ENCODE results near the gene IRF1.

IRF1 gene

DNA sequence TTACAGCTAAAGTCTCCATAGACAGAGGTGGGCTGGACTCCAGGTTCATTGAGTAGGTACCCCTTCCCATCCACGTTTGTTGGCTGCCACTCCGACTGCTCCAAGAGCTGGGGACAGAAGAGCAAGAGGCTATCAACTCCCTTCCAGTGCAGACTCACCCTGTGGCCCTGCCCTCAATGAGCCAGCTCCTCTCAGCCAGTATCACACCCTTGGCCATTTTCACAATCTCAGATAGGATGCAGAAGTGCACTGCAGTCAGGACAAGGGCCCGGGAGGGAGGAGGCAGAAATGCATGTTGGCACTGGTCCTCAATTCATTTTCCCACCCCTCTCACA is 6.2 kb downstream of the IRF1 start:
- H3K9me3 Mint-ChIP-seq = no peaks in the 10 kb centered on the region
- H3K36me3 Mint-ChIP-seq = peaks cover 48% of the 10 kb centered on the region
- H3K4me3 Mint-ChIP-seq = peak overlapping the region; percentile 94
- H3K4me1 Mint-ChIP-seq = peaks cover 63% of the 10 kb centered on the region
- H3K27ac Mint-ChIP-seq = peak overlapping the region; percentile 97
- no peaks in the 10 kb centered on the region for H3K27me3 Mint-ChIP-seq

DNA sequence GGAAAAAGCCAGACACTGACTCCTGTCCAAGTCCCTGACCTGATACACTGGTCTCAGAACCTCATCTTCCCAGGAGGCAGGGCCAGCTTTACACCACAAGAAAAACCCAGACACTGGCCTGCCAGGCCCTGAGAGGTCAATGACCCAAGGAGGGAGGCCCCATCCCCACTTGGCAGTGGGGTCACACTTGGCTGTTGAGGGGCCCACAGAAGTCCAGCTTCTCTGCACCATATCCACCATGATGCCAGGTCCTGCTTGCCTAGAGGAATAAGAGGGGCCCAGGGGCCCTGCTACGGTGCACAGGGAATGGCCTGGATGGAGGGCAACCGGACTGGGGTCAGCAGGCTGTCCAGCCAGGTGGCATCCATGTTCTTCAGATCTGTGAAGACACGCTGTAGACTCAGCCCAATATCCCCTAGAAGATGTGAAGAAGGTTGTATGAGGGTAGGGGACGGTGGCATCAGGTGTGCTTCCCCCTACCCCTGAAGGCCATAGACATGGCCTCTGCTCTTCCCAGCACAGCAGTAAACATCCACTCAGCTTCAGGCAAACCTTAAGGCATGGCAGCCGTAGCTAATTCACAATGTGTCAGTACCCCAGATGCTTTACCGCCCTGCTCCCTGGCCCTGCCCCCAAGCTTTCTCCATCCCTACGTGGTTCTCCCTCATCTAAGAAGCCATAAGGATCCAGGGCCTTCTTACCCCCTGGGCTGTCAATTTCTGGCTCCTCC is 6.7 kb downstream of the IRF1 start:
- Mint-ChIP-seq H3K36me3 (peaks cover 43% of the 10 kb centered on the region), H3K4me1 (peaks cover 68% of the 10 kb centered on the region), H3K27me3 (no peaks in the 10 kb centered on the region), H3K27ac (peak overlapping the region; percentile 97), H3K4me3 (peak overlapping the region; percentile 94), H3K9me3 (no peaks in the 10 kb centered on the region)

DNA sequence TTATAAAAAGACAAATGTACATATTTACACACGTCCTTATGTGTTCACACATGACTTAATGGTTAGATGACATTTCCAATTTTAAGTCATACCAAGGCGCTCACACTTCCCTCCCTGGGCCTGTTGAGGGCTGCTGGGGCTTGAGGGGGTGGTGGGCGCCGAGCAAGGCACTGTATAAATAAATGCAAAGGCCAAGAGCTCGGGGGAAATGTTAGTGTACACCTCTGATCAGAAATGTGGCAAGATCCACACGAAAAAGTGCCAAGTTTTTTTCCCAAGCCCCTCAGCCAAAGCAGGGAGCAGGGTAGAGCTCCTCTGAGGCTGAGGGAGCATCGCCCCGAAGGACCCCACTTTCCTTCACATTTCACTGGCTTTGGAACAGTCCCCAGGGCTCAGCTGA is 7.5 kb downstream of the IRF1 start:
- Mint-ChIP-seq H3K27ac (peak overlapping the region; percentile 55), H3K4me1 (peaks cover 75% of the 10 kb centered on the region), H3K9me3 (no peaks in the 10 kb centered on the region), H3K36me3 (peaks cover 37% of the 10 kb centered on the region), H3K4me3 (peak overlapping the region; percentile 42), H3K27me3 (no peaks in the 10 kb centered on the region)

DNA sequence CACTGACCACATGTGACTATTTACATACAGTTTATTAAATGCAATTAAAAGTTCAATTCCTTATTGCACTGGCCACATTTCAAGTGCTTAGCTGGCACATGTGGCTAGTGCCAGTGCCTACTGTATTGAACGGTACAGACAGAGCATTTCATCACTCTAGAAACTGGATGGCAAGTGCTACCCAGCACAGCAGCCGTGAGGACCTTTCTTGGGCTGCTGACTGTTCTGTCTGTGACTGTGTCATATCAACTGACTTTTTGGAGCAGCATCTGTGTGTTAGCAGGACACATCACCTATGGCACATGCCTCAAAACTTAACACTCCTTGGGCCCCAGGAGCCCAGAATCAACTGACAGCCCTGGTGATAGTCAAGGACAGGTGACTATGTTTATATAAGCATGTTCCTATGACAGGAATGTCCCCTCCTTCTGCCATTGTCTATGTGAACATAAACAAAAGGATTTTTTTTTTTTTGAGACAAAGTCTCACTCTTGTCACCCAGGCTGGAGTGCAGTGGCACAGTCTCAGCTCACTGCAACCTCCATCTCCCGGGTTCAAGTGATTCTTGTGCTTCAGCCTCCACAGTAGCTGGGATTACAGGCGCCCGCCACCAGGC is 8.9 kb downstream of the IRF1 start:
- Mint-ChIP-seq H3K4me3 (no peak overlapping the region), H3K9me3 (no peaks in the 10 kb centered on the region), H3K36me3 (peaks cover 26% of the 10 kb centered on the region), H3K27me3 (no peaks in the 10 kb centered on the region), H3K27ac (peak overlapping the region; percentile 87), H3K4me1 (peaks cover 78% of the 10 kb centered on the region)

DNA sequence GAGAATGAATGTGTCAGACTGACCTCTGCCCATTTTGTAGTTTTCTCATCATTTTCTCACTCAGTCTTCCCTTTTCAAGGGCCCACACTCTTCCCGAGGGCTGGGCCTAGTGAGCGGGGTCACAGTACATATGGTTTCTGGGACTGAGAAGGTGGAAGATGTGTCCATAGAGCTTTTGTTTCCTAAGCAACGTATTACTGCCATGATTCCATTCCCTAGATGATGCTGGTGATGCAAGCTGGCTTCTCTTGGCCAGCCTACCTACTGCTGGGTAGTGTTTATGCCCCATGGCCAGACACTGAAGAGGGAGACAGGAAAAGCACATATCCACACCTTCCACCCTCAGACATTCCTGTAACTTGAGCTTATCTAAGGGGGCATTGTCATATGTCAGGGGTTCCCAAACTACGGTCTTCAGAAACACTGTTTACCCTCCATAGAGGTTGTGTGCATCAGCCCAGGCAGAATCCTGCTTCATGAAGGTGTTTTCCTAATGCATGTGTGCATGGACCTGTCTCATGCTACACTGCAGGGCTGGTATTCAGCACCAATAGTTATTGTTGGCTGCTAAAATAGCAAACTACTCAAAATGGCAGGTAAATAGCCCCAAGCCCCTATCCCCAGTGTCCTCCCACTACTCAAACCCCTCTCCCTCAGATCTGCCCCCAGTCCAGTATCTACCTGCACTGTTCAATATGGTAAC is 9.5 kb downstream of the IRF1 start:
- no peak overlapping the region for H3K4me3 Mint-ChIP-seq
- peak overlapping the region; percentile 87 for H3K27ac Mint-ChIP-seq
- H3K36me3 Mint-ChIP-seq = peaks cover 20% of the 10 kb centered on the region
- H3K4me1 Mint-ChIP-seq = peaks cover 75% of the 10 kb centered on the region
- H3K9me3 Mint-ChIP-seq = no peaks in the 10 kb centered on the region
- no peaks in the 10 kb centered on the region for H3K27me3 Mint-ChIP-seq

DNA sequence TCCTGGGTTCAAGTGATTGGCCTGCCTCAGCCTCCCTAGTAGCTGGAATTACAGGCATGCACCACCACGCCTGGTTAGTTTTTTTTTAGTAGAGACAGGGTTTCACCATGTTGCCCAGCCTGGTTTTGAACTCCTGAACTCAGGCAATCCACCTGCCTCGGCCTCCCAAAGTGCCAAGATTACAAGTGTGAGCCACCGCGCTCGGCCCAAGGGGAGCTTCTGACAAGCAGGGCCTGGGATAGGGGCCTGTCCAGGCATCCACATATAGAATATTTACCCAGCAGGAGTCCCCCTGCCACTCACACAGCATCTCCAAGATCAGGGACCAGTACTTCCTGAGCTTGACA is 10.1 kb downstream of the IRF1 start:
- H3K27ac Mint-ChIP-seq = peak overlapping the region; percentile 87
- no peaks in the 10 kb centered on the region for H3K27me3 Mint-ChIP-seq

DNA sequence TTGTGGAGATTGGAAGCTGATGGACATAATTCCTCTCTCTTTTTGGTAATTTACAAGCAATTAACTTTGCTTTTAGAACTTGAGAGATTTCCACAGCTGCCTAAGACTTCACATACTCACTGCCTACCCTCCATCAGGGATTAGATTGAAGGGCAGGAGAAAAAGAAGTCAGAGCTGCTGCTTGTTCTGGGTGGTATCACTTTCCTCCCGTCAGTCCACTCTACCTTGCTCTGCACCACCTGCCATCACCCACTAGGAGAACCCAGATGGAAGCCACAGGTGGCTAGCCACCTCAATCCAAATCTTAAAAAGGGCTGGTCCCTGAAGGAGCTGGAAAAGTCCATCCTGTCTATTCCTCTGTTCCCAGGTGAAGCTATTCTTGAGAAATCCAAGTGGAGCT is 10.5 kb downstream of the IRF1 start:
- H3K27ac Mint-ChIP-seq = peak overlapping the region; percentile 86
- H3K4me3 Mint-ChIP-seq = peak overlapping the region; percentile 44
- no peaks in the 10 kb centered on the region for H3K9me3 Mint-ChIP-seq
- no peaks in the 10 kb centered on the region for H3K27me3 Mint-ChIP-seq
- H3K36me3 Mint-ChIP-seq = peaks cover 12% of the 10 kb centered on the region
- H3K4me1 Mint-ChIP-seq = peaks cover 74% of the 10 kb centered on the region

More for the DNA sequence above, 10.1 kb downstream of the IRF1 start:
- peaks cover 74% of the 10 kb centered on the region for H3K4me1 Mint-ChIP-seq
- peaks cover 15% of the 10 kb centered on the region for H3K36me3 Mint-ChIP-seq
- H3K9me3 Mint-ChIP-seq = no peaks in the 10 kb centered on the region
- peak overlapping the region; percentile 44 for H3K4me3 Mint-ChIP-seq

DNA sequence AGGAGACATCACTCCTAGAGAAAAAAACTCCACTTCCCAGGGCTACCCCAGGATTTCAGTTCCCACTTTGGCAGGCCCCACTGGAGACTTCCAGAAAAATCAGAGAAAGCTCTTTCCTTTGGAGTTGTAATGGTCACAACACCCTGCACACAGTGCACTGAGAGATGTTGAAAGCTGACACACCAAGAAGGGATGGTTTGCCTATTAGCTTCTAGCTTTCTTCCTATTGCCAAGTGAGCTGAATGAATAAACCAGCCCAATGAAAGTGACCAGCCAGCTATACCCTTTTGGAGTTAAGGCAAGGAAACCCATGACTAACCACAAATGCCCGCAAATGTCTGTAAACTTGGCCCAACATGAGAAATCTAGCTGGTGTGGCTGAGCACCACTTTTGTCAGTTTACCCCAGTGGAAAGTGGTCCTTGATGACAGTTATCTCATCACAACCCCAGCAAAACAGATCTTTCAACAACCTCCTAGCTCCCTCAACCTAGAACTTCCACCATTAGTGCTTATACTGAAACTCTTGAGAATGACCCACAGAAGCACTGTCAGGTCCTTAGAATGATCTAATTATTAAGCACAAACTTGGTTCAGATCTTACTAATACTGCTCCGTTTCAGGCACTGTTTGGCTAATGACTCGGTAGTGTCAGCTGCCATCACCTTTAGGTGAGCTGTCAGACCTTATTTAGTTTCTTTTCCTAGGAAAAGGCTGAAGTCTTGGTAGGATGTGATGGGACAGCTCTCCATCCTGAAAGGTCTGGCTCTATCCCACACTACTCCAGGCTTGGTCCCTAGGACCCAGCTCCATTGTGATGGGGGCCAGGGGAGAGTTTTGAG is 11.2 kb downstream of the IRF1 start:
- Mint-ChIP-seq H3K27me3 (no peaks in the 10 kb centered on the region), H3K27ac (peak overlapping the region; percentile 86), H3K9me3 (no peaks in the 10 kb centered on the region), H3K4me1 (peaks cover 74% of the 10 kb centered on the region), H3K36me3 (peaks cover 9% of the 10 kb centered on the region), H3K4me3 (no peak overlapping the region)

DNA sequence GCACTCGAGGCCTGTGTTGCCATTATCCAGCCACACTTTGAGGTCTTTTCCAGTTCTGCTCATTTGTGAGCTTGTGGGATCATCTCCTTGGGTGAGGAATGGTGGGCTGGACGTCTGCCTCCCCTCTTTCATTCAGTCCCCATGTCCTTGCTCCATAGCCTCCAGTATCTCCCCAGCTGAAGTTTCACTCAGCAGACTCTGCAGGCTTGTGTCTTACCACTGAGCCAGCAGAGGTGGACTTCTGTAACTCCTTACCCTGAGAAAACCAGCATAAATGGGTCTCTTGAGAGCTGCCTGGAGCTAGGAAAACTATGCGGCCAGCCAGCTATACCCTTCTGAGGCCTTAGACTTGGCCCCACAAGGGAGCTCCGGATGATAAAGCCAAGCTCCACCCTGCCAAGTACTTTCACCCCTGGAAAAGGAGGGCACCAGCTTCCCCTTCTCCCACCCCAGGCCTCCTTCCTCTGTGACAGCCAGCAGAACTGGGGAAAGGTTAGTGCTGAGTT is 12.2 kb downstream of the IRF1 start:
- peaks cover 76% of the 10 kb centered on the region for H3K4me1 Mint-ChIP-seq
- peak overlapping the region; percentile 86 for H3K27ac Mint-ChIP-seq
- no peaks in the 10 kb centered on the region for H3K27me3 Mint-ChIP-seq
- H3K9me3 Mint-ChIP-seq = no peaks in the 10 kb centered on the region
- H3K4me3 Mint-ChIP-seq = no peak overlapping the region
- peaks cover 1% of the 10 kb centered on the region for H3K36me3 Mint-ChIP-seq

DNA sequence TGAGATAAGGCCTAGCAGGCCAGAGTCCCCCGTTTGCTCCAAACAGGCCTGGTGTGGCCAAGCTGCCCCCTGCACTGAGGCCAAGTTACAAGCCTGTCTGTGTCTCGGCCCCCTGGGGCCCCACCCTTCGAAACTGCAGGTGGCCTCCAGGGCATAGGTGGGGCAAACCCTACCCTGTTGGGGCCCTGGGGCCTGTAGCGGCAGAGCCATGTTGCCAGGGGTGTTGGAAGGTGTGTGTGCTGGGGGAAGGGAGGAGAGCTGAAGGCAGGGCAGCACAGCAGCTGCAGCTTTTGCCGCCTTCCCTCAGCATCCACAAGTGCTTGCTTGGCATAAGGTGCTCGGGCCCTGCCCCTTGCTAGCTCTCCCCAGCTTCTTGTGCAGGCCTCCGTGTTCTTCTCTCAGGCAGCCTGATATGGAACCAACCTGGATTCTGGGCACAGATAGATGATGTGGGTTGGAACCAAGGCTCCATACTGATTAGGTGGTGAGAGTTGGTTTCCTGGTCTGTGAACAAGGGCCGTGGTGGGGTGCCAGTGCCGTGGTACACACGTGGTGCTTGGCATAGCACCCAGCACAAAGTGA is 12.7 kb downstream of the IRF1 start:
- Mint-ChIP-seq H3K27ac (peak overlapping the region; percentile 86), H3K27me3 (no peaks in the 10 kb centered on the region), H3K4me1 (peaks cover 82% of the 10 kb centered on the region), H3K9me3 (no peaks in the 10 kb centered on the region), H3K36me3 (peaks cover 1% of the 10 kb centered on the region), H3K4me3 (no peak overlapping the region)

DNA sequence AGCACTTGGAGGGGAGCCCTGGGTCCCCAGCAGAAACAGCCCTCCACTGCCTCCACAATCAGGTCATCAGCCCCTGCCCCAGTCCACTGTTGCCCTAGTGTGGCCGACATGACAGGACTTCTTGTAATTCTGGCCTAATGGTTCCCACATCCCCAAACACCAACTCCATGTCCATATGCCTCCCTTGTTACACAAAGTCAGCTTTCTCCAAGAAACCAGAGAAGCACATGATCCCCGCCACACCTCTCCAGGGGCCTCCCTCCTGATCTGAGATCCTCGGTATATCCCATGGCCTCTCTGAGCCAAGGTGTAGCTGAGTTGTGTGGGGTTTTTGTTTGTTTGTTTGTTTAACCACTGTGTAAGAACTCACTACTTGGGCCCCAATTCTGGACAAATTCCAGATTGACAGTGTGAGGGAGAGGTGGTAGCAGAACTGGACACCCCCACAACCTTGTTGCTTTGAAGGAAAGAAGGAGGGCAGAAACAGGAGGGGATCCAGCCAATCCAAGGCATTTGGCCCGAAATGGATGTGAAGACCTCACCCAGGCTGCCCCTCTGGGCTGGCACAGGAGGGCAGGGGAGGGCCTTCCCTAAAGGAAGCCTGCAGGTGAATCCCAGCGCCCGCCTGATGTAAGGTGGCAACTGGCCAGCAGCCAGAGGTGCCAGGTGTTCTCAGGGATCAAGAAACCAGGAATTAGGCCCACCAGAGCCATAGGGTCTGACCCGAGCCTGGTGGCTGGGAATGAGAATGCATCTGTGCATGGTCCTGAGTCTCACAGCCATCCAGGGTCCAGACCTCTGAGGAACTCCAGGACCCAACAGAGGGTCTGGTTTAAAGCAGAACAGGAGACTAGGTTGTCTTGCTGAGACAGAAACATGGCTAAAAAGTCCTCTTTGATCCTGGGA is 13.4 kb downstream of the IRF1 start:
- Mint-ChIP-seq H3K36me3 (peaks cover 1% of the 10 kb centered on the region), H3K4me1 (peaks cover 82% of the 10 kb centered on the region), H3K4me3 (no peak overlapping the region), H3K27me3 (no peaks in the 10 kb centered on the region), H3K9me3 (no peaks in the 10 kb centered on the region), H3K27ac (peak overlapping the region; percentile 86)

DNA sequence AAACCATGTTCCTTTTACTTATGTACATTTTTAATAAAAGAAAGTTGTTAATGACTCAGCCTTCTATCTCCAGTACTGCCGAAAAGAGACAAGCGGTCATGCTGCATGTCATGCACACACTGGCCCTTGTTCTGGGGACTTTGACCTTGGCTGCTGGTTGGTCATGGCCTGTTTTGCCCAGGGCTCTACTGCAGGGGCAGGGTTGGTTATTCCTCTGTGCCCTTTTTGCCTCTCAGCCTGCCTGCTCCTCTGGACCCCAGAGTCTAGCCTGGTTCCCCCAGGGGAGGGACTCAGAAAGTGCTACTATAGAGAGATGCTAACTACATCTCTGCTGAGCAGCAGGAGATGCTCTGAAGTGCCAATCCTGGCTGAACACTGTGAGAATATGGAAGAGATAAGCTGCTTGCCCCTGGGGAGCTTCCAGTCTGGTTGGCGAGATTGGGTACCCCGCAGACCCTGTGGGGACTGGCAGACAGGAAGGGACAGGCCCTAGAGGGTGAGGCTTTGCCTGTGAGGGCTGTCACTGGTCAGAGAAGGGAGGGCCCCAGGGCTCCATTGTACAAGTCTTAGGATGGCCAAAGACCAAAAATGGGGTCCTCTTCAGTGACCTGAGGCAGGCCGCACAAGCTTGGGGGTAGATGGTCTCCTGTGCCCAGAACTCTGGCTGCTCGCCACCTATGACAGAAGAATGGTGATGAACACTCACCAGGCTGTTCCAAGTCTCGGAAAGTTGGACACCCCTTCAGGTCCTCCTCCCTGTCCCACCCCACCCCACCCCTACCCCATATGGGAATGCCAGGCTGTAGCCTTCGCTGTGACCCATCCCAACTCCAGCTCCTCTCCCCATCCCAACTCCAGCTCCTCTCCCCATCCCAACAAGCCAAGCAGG is 14.3 kb downstream of the IRF1 start:
- H3K4me1 Mint-ChIP-seq = peaks cover 86% of the 10 kb centered on the region
- peak overlapping the region; percentile 86 for H3K27ac Mint-ChIP-seq
- H3K9me3 Mint-ChIP-seq = no peaks in the 10 kb centered on the region
- H3K27me3 Mint-ChIP-seq = no peaks in the 10 kb centered on the region
- H3K36me3 Mint-ChIP-seq = peaks cover 1% of the 10 kb centered on the region
- H3K4me3 Mint-ChIP-seq = no peak overlapping the region

DNA sequence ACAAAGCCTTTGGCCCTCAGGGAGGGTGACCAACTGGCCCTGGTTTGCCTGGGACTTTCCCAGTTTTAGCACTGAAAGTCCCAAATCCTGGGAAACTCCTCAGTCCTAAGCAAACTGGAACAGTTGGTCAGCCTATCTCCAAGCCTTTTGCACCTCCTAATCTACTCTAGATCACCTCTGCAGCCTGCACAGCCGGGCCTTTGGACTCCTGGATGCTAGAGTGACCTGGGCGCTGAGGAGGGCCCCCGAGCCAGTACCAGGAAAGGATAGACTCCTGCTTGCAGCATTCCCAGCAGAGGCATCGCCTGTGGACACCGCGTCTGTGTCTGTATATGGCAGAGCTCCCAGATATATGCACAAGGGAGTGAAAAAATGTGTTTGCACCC is 15.1 kb downstream of the IRF1 start:
- H3K9me3 Mint-ChIP-seq = no peaks in the 10 kb centered on the region
- H3K27ac Mint-ChIP-seq = no peak overlapping the region
- H3K27me3 Mint-ChIP-seq = no peaks in the 10 kb centered on the region
- no peak overlapping the region for H3K4me3 Mint-ChIP-seq
- H3K36me3 Mint-ChIP-seq = peaks cover 1% of the 10 kb centered on the region
- peaks cover 87% of the 10 kb centered on the region for H3K4me1 Mint-ChIP-seq
